ENCODE results near the gene RCCD1. TPM values are rescaled to one million over a fixed set of nuclear protein-coding genes. Genes with fewer than 3 reads are reported as not detected.
A peak's percentile ranks its signal among the peaks of the same experiment; 100 is the strongest.
"Not testable (repeated sequence)": the region's sequence is repeated elsewhere in the genome, so short reads cannot be mapped to it uniquely, and the experiment has no call there.

Gene RCCD1, protein sequence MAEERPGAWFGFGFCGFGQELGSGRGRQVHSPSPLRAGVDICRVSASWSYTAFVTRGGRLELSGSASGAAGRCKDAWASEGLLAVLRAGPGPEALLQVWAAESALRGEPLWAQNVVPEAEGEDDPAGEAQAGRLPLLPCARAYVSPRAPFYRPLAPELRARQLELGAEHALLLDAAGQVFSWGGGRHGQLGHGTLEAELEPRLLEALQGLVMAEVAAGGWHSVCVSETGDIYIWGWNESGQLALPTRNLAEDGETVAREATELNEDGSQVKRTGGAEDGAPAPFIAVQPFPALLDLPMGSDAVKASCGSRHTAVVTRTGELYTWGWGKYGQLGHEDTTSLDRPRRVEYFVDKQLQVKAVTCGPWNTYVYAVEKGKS
- total RNA-seq (2014; rRNA removed; shearing (Covaris generic)): 38.0 and 49.3 TPM in 2 replicates

DNA sequence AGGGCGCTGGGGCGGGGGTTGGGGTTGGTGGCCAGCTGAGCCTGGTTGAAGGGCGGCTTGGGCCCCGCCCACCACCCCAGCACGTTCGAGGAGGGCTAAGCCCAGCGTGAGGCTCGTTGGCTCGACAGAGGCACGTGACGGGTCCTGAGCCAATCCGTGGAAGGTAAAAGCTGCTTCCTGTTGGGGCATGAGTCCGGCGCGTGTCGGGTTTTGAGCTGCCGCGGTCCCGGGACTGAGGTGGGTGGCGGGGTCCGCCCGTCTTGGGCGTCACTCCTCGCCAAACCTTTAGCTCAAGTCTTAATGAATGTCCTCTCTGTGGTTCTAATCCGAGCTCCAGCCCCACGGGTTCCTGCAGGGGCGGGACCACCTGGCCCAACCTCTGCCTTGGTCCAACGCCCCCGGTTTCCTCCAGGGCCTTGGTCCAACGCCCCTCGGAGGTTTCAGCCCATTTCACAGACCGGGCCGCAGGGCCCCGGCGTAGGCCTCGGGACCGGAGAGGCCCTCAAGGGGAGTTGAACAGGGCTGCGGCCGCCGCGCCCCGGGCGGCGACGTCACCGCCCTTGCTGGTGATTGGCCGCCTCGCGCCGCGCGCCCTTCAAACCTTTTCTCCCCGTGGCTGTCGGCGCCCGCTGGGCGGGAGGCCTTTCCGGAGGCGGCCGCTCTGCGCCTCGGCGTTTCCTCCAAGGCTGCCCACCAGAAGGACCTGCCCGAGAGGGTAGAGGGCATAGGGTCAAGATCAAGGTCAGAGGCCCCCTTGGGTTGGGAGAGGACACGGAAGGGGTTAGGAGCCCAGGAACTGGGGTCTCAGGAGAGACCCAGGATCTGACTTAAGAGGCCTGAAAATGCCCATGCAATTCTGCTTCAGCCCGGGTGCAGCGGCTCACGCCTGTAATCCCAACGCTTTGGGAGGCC lies at the start of gene RCCD1:
RCCD1 (plus strand) TSS at position 173 of the 912 bp plus-strand sequence. CDS start 1,851 bp downstream, outside the sequence.
- peak; percentile 99 for DNase-seq (ENCODE audit: low spot score)

DNA sequence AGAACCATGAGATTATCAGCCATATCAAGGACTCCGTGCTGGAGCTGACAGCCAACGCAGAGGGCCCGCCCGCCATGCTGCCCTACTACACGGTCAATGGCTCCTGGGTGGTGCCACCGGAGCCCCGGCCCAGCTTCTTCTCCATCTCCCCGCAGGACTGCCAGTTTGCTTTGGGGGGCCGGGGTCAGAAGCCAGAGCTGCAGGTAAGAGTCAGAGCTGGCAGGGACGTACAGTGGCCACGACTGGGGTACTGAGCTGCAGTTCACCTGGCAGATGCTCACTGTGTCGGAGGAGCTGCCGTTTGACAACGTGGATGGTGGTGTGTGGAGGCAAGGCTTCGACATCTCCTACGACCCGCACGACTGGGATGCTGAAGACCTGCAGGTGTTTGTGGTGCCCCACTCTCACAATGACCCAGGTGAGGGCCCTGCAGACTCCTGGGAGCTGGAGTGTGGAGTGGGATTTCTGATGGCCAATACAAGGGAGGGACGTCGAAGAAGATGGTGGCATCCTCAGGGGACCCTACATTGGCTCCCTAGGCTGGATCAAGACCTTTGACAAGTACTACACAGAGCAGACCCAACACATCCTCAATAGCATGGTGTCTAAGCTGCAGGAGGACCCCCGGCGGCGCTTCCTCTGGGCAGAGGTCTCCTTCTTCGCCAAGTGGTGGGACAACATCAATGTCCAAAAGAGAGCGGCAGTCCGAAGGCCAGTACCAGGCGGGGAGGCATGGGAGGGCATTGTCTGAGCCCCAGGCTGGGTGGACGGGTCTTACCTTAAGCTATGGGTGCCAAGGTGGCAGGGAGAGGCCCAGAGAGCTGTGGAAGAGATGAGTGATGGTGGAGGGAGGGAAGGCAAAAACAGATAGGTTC lies 49.1 kb upstream of the RCCD1 start:
- no peak for DNase-seq (ENCODE audit: low spot score)

DNA sequence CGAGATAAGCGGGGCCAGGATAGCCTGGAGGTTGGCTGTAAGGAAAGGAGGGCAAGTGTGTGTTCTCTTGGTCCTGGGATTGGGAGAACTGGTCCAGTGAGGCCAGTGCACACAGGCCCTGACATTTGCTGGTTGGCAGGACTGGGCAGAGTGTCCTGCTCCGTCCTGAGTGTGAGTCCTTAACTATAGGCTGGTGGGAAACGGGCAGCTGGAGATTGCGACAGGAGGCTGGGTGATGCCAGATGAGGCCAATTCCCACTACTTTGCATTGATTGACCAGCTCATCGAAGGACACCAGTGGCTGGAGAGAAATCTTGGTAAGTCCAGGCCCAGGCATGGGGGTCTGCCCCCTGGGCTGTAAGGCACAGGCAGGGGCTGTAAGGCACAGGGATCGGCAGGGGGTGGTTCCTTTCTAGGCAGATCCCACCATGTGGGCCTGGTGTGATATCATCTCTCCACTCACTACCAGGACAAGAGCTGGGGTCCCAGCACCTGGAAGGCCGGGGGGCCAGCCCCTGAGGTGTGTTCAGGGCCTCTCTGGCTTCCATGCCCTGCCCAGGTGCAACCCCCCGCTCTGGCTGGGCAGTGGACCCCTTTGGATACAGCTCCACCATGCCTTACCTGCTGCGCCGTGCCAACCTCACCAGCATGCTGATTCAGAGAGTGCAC lies 48.4 kb upstream of the RCCD1 start:
- DNase-seq (ENCODE audit: low spot score): no peak

DNA sequence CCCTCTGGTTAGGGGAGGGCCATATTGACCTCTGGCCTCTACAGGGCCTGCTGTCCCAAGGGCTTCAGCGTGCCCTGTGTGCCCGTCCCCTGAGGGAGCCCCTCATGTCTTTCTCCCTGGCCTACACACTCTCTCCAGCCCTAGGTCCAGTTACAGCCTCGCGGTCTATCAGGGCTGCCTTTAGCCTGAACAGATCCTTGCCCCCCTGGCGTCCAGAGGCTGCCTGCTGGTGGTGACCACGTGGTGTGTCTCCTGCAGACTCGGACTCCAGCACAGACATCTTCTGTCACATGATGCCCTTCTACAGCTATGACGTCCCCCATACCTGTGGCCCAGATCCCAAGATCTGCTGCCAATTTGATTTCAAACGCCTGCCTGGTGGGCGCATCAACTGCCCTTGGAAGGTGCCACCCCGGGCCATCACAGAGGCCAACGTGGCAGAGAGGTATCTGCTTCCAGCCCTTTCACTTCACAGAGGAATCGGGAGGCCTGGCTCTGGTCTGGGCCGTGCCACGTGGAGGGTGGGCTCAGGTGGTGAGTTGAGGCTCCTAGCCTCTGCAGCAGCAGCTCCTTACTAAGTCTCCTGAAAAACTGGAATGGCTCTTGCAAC lies 47.5 kb upstream of the RCCD1 start:
- DNase-seq (ENCODE audit: low spot score): no peak

DNA sequence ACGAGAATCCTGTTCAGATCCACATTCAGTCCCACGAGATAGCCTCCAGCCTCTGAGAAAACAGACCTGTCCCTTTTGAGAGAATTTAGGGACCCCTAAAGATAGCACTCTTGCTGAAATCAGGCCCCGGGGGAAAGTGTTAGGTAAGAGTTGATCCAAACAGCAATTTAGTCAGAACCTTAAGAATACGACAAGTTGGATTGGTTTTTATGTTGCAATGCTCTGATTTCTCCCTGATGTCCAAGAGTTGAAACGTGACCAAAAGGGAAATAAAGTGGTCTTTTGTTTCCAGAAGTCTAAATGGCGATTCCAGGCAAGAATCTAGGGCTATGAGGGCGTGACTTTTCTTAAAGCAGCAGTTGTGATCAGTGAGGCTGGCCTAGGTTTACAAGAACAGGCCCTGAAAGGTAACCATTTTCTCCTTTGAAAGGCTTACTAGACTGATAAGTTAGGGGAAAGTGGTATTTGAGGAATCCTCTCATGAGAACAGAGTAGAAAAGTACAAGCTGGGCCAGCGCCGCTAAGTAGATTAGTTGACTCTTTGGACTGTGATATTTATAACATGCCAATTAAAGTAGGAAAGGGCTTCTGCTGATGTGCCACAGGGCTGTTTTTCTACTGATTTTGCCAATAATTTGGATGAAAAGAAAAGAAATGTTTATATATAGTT lies 46.7 kb upstream of the RCCD1 start:
- DNase-seq (ENCODE audit: low spot score): no peak

DNA sequence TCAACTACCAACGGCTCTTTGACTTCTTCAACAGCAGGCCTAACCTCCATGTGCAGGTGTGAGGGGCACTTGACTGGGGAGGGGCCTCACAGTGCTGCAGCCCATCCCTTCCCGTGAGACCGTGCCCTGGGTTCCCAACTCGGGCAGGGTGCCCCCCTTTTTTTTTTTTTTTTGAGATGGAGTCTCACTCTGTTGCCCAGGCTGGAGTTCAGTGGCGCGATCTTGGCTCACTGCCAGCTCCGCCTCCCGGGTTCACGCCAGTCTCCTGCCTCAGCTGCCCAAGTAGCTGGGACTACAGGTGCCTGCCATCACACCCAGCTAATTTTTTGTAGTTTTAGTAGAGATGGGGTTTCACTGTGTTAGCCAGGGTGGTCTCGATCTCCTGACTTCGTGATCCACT lies 45.2 kb upstream of the RCCD1 start:
- DNase-seq (ENCODE audit: low spot score): not testable (repeated sequence)

DNA sequence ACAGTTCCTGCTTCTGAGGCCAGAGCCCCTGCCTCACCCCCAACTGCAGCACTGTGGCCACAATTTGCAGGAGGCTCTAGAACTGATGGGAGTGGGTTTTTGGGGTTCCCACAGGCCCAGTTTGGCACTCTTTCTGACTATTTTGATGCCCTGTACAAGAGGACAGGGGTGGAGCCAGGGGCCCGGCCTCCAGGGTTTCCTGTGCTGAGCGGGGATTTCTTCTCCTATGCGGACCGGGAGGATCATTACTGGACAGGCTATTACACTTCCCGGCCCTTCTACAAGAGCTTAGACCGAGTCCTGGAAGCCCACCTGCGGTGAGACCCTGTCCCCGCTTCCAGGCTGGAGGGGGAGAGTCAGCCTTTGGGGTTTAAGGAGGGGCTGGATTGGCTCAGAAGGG lies 44.7 kb upstream of the RCCD1 start:
- no peak for DNase-seq (ENCODE audit: low spot score)

DNA sequence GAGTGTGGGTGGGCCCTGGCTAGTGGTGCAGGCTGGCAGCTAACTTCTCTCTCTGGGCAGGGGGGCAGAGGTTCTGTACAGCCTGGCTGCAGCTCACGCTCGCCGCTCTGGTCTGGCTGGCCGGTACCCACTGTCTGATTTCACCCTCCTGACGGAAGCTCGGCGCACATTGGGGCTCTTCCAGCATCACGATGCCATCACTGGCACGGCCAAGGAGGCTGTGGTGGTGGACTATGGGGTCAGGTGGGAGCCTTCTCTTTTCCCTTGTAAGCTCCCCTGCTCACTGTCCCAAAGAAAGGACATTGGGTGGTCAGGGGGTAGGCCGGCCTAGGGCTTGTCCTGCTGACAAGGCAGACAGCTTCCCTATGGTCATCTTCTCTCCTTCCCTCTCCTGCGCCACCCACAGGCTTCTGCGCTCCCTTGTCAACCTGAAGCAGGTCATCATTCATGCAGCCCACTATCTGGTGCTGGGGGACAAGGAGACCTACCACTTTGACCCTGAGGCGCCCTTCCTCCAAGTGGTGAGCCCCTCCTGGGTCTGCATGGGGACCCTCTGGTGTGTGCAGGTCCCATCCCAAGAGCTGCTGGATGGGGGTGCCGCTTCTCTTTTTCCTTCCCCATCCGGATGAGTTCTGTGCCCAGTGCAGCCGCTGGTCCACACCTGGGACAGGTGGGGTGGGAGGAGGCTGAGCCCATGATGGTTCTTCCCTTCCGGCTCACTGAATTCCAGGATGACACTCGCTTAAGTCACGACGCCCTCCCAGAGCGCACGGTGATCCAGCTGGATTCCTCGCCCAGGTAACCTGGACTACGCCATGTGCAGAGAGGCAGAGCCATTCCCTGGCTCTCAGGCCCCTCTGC lies 44.0 kb upstream of the RCCD1 start:
- no peak for DNase-seq (ENCODE audit: low spot score)

DNA sequence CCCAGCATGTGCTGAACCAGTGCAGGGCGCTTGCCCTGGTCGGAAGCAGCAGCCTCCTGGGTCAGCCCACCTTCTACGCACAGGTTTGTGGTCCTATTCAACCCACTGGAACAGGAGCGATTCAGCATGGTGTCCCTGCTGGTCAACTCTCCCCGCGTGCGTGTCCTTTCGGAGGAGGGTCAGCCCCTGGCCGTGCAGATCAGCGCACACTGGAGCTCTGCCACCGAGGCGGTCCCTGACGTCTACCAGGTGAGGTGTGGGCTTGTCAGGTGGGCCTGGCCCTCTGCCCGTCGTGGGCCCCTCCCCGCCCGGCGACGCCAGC lies 43.4 kb upstream of the RCCD1 start:
- DNase-seq (ENCODE audit: low spot score): no peak

DNA sequence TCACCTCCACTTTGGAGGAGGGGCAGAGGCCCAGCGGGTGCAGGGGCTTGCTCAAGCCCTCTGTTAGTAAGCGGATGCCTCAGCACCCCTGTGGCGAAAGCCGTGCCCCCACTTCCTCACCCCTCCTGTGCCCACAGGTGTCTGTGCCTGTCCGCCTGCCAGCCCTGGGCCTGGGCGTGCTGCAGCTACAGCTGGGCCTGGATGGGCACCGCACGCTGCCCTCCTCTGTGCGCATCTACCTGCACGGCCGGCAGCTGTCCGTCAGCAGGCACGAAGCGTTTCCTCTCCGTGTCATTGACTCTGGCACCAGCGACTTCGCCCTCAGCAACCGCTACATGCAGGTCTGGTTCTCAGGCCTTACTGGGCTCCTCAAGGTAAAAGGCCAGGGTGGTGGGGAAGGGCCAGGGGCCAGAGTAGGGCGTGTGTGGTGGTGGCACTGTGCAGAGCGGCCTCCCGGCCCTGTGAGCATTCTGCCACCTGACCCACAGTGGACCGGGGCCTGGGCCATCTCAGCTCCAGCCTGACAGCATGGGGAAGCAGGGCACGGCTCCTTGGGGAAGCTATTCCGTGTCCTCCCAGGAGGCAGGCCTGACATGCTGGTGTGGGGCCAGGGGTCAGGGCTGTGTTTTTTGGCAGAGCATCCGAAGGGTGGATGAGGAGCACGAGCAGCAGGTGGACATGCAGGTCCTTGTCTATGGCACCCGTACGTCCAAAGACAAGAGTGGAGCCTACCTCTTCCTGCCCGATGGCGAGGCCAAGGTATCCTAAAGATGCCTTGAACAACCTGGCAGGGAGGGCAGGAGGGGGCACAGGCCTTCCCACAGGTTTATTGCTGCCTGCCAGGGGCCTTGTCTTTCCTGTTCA lies 42.5 kb upstream of the RCCD1 start:
- DNase-seq (ENCODE audit: low spot score): no peak

DNA sequence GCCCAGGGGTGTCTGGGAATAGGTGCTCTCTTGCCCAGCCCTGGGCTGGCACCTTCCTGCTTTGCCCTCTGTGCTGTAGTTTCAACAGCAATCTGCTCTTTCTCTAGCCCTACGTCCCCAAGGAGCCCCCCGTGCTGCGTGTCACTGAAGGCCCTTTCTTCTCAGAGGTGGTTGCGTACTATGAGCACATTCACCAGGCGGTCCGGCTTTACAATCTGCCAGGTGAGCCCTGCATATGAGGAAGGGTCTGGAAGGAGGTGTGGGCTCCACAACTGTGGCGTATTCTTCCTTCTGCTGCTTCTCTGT lies 42.0 kb upstream of the RCCD1 start:
- no peak for DNase-seq (ENCODE audit: low spot score)

DNA sequence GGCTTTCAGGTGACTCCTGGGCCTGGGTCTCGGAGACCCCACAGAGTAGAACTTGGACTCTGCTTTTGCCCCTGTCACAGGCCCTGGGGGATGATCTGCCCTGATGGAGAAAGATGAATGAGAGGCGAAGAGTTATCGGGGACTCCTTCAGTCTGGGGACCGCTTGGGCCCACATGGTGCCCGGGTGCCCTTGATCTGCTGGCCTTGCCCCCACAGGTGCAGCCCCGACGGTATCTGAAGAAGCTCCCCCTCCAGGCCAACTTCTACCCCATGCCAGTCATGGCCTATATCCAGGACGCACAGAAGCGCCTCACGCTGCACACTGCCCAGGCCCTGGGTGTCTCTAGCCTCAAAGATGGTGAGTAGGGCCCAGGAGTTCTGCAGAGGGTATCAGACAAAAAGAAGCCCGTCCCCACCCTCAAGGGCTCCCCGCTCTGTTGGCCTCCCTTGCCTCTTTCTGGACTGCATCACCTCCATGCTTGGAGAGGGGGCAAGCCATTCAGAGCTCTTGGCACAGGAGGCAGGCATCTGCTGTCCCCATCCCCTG lies 41.2 kb upstream of the RCCD1 start:
- no peak for DNase-seq (ENCODE audit: low spot score)

DNA sequence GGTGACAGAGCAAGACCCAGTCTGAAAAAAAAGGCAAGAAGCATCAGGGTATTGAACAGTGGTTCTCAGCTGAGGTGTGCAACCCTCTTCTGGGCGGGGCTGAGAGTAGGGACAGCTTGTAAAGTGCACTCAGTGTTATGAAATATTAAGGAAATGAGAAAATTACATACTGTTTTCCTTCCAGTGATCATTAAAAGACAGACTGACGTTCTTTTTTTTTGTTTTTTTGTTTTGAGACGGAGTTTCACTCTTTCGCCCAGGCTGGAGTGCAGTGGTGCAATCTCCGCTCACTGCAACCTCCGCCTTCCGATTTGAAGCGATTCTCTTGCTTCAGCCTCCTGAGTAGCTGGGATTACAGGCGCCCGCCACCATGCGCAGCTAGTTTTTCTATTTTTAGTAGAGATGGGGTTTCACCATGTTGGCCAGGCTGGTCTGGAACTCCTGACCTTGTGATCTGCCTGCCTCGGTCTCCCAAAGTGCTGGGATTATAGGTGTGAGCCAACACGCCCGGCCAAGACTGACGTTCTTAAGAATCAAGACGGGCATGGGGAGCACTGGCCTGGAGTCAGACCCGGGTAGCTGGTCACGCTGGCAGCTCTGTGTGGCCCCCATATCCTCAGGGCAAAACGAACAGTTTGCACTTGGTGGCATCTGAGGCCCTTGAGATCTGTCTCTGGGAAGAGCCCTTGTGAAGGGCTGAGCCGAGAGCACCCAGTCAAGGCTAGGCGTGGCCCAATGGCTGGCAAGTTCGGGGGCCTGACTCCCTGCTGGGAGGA lies 40.2 kb upstream of the RCCD1 start:
- no peak for DNase-seq (ENCODE audit: low spot score)

DNA sequence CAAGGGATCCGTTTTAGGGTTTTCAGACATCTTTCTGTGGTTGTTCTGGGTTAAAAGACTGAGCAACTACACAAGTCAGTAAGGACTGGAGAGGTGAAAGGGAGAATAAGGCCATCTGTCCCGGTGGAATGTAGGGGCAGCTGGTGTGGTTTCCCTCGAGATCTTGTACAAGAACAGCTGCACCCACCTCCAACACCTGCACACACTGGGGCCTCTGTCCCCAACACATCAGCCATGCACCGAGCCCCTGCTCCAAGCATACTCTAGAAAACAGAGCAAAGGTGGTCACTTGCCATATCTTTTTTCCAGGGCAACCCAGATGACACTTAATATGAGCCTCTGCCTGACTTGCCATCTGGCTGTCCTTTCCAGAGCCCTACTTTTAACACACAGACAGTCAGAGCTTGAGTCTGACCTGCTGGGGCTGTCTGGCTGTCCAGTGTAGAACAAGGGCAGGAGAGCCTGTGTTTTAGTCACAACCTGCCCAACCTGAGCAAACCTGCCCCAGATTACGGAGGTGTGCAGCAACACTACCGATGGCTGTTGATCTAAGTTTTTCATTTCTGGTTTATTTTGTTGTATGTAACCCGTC lies 39.4 kb upstream of the RCCD1 start:
- DNase-seq (ENCODE audit: low spot score): no peak

DNA sequence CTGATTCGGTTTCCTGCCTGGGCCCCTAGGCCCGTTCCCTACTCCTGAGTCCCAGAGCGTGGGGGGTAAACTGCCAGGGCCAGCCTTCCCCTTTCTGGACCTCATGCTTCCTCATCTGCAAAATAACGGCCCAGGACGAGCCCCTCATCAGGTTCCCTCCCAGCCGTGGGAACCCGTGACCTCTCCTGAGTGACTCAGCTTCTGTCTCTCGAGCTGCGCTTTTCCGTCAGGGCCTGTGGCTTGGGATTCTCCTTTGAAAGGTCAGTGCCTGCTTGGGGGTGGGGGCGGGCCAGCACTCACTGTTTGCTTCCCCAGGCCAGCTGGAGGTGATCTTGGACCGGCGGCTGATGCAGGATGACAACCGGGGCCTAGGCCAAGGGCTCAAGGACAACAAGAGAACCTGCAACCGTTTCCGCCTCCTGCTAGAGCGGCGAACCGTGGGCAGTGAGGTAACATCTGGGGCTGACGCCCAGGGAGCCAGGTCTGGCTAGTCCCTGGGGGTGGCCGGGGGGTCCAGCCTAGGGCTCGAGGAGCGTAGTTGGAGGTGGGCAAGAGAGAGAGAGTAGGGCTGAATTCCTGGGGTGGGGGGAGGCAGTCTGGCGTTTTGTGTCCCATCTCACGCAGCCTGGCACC lies 38.8 kb upstream of the RCCD1 start:
- DNase-seq (ENCODE audit: low spot score): no peak

DNA sequence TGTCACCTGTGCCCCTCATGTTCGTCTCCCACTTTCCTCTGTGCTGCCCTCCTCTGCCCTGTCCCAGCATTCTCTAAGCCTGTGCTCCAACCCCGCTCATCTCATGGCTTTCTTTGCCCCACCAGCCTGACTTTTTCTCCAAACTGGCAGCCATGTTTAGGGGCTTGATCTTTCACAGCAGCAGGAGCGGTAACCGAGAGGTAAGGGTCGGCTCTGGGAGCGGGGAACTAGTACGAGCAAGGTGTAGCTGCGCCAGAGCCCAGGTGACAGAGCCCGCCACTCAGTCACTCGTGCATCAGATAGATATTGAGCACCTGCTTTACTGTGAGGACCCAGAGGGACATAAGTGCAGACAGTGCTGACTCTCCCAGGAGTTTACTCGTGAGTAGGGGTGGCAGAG lies 38.2 kb upstream of the RCCD1 start:
- no peak for DNase-seq (ENCODE audit: low spot score)

DNA sequence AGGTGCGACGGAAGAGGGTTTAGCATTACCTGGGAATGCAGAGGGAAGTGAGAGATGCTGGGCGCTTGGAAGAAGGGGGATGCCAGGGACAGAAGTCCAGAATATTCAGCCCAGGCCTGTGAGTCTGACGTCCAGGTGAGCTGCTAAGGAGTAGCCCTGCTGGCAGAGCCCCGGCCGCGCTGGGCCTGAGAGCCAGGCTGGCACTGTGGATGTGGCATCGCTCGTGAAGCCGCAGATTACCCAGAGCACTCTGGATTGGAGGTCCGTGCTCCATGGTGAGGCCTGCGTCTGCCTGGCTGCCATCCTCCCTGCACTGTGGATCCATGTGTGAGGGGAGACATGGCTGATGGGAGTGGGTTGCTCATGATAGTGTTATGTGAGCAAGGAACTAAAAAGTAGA lies 37.1 kb upstream of the RCCD1 start:
- DNase-seq (ENCODE audit: low spot score): no peak

Measured in HT-29 (cell line).